H1 (cell line): ENCODE results near the gene BUB1B. TPM values are rescaled to one million over a fixed set of nuclear protein-coding genes. Genes with fewer than 3 reads are reported as not detected.

Experiments used
- CTCF ChIA-PET: fragments of 300-600 bp; sonication (Branson Sonifier 250); formaldehyde crosslinking; loops from one replicate; lab custom pipeline; 2021; ENCODE audit not compliant: partially characterized antibody; lab: Charles Lee
- POLR2A ChIA-PET: fragments of 300-600 bp; sonication (Branson Sonifier 250); formaldehyde crosslinking; loops from one replicate; lab custom pipeline; 2021; ENCODE audit warnings: inconsistent platforms; ENCODE audit not compliant: partially characterized antibody; lab: Charles Lee
- DNase-seq, 2 experiments: peaks; one replicate each; pipeline versions ENCODE4 v3.0.0 to v3.0.0-alpha.2; 2010 to 2022; ENCODE audit warnings: low spot score in 2 of 2, low read depth in 1 of 2, mixed read lengths in 1 of 2
- FAIRE-seq: peaks from 2 replicates; lab custom pipeline; 2011; peaks lifted over from hg19 to GRCh38; lab: Jason Lieb, UNC
- H2AFZ ChIP-seq: 2 replicates; pipeline ENCODE4 v1.8.1; 2012; ENCODE audit warnings: low read length, inconsistent platforms
- H2AK5ac ChIP-seq: 2 replicates; pipeline ENCODE4 v1.6.1; 2013; ENCODE audit warnings: low read depth, low read length
- H2BK120ac ChIP-seq: replicated peaks from 2 replicates; pipeline ENCODE3; 2013; ENCODE audit warnings: low read depth, low read length, inconsistent platforms
- H2BK12ac ChIP-seq: 2 replicates; pipeline ENCODE4 v1.6.1; 2013; ENCODE audit warnings: low read depth, low read length
- H2BK15ac ChIP-seq: 2 replicates; pipeline ENCODE4 v1.6.1; 2013; ENCODE audit warnings: low read length
- H2BK20ac ChIP-seq: 2 replicates; pipeline ENCODE4 v1.6.1; 2013; ENCODE audit warnings: low read length
- H2BK5ac ChIP-seq: 2 replicates; pipeline ENCODE4 v1.6.1; 2013; ENCODE audit warnings: low read depth, low read length
- H3K14ac ChIP-seq: 2 replicates; pipeline ENCODE4 v1.6.1; 2013; ENCODE audit warnings: inconsistent platforms; ENCODE audit not compliant: insufficient read length
- H3K18ac ChIP-seq: 2 replicates; pipeline ENCODE4 v1.6.1; 2013; ENCODE audit warnings: low read length; ENCODE audit errors: extremely low read depth
- H3K23ac ChIP-seq: 2 replicates; pipeline ENCODE4 v1.6.1; 2013; ENCODE audit warnings: inconsistent platforms; ENCODE audit not compliant: insufficient read length
- H3K23me2 ChIP-seq: 2 replicates; pipeline ENCODE4 v1.6.1; 2013; ENCODE audit warnings: low read depth, low read length
- H3K27ac ChIP-seq: 2 replicates; pipeline ENCODE4 v1.6.1; 2011; ENCODE audit warnings: low read depth, low read length, inconsistent platforms
- H3K27me3 ChIP-seq, 4 experiments: replicated peaks in 1 of 4; 1 replicate in 1 of 4; 2 replicates in 3 of 4; pipeline versions ENCODE4 v1.6.1 to v1.8.1; 2011 to 2013; ENCODE audit warnings: low read length in 3 of 4, mild to moderate bottlenecking in 3 of 4, inconsistent platforms in 2 of 4, mixed read lengths in 2 of 4, moderate library complexity in 1 of 4; ENCODE audit not compliant: control insufficient read depth in 3 of 4, insufficient read depth in 3 of 4; ENCODE audit errors: extremely low read depth in 1 of 4
- H3K36me3 ChIP-seq, 4 experiments: 2 replicates each; pipeline versions ENCODE4 v1.6.1 to v1.8.1; 2011 to 2013; ENCODE audit warnings: mild to moderate bottlenecking in 4 of 4, low read length in 3 of 4, moderate library complexity in 2 of 4, control low read depth in 1 of 4, inconsistent platforms in 1 of 4; ENCODE audit not compliant: insufficient read depth in 4 of 4, control insufficient read depth in 2 of 4
- H3K4ac ChIP-seq: replicated peaks from 2 replicates; pipeline ENCODE3; 2013; ENCODE audit warnings: low read length, low read depth, mixed read lengths, inconsistent platforms; ENCODE audit not compliant: insufficient read length
- H3K4me1 ChIP-seq, 4 experiments: replicated peaks in 1 of 4; 1 replicate in 1 of 4; 2 replicates in 3 of 4; pipeline versions ENCODE4 v1.6.1 to v1.8.1; 2011 to 2013; ENCODE audit warnings: low read length in 3 of 4, inconsistent platforms in 2 of 4, mixed read lengths in 1 of 4; ENCODE audit not compliant: insufficient read depth in 4 of 4, control insufficient read depth in 3 of 4
- H3K4me2 ChIP-seq, 2 experiments: 2 replicates each; pipeline versions ENCODE4 v1.6.1 to v1.8.1; 2011 to 2013; ENCODE audit warnings: low read depth in 2 of 2, low read length in 2 of 2, control low read depth in 1 of 2, inconsistent platforms in 1 of 2, mild to moderate bottlenecking in 1 of 2; ENCODE audit not compliant: insufficient read depth in 1 of 2
- H3K4me3 ChIP-seq, 4 experiments: fragments of 200-600, 300-600 bp in 1 of 4; sonication (generic), shearing (Covaris generic), sonication (Bioruptor Twin) in 1 of 4; 2 replicates each; pipeline versions ENCODE4 v1.5.1 to v1.8.1; 2011 to 2016; ENCODE audit warnings: low read length in 4 of 4, low read depth in 3 of 4, control low read depth in 2 of 4, inconsistent platforms in 2 of 4, mild to moderate bottlenecking in 2 of 4, mixed read lengths in 1 of 4, moderate library complexity in 1 of 4; ENCODE audit not compliant: insufficient read depth in 2 of 4; ENCODE audit errors: extremely low read depth in 1 of 4
- H3K56ac ChIP-seq: replicated peaks from 2 replicates; pipeline ENCODE3; 2013; ENCODE audit warnings: low read depth, mild to moderate bottlenecking, mixed read lengths, low read length, inconsistent platforms; ENCODE audit not compliant: insufficient read length
- H3K79me1 ChIP-seq: 2 replicates; pipeline ENCODE4 v1.6.1; 2013; ENCODE audit warnings: low read depth, low read length, control low read depth
- H3K79me2 ChIP-seq, 2 experiments: 2 replicates each; pipeline versions ENCODE4 v1.6.1 to v1.8.1; 2012 to 2013; ENCODE audit warnings: low read length in 2 of 2, mild to moderate bottlenecking in 2 of 2, inconsistent platforms in 1 of 2; ENCODE audit not compliant: insufficient read depth in 2 of 2, control insufficient read depth in 1 of 2
- H3K9ac ChIP-seq, 4 experiments: replicated peaks in 1 of 4; 1 replicate in 1 of 4; 2 replicates in 3 of 4; pipeline versions ENCODE4 v1.6.1 to v1.8.1; 2011 to 2013; ENCODE audit warnings: low read depth in 3 of 4, low read length in 3 of 4, control low read depth in 2 of 4, mild to moderate bottlenecking in 2 of 4, moderate library complexity in 2 of 4, inconsistent platforms in 1 of 4; ENCODE audit errors: extremely low read depth in 1 of 4
- H3K9me3 ChIP-seq, 2 experiments: 2 replicates each; pipeline versions ENCODE4 v1.6.1 to v1.8.1; 2012 to 2013; ENCODE audit warnings: mild to moderate bottlenecking in 2 of 2, moderate library complexity in 2 of 2, control low read depth in 1 of 2, inconsistent platforms in 1 of 2, low read depth in 1 of 2, low read length in 1 of 2, mixed read lengths in 1 of 2; ENCODE audit not compliant: insufficient read depth in 2 of 2
- H4K20me1 ChIP-seq, 2 experiments: replicated peaks in 1 of 2; 2 replicates each; pipeline versions ENCODE3 to v1.8.1; 2011 to 2013; ENCODE audit warnings: inconsistent platforms in 2 of 2, low read length in 2 of 2, mild to moderate bottlenecking in 1 of 2; ENCODE audit not compliant: insufficient read depth in 2 of 2, control insufficient read depth in 1 of 2
- H4K5ac ChIP-seq: 2 replicates; pipeline ENCODE4 v1.6.1; 2013; ENCODE audit warnings: low read length, low read depth, mixed read lengths, inconsistent platforms; ENCODE audit not compliant: insufficient read length
- H4K8ac ChIP-seq: 2 replicates; pipeline ENCODE4 v1.8.0; 2013; ENCODE audit warnings: mild to moderate bottlenecking, moderate library complexity, low read length, inconsistent platforms; ENCODE audit not compliant: insufficient read depth; ENCODE audit errors: extremely low read depth
- H4K91ac ChIP-seq: replicated peaks from 2 replicates; pipeline ENCODE3; 2013; ENCODE audit warnings: low read length, mixed read lengths, inconsistent platforms; ENCODE audit not compliant: insufficient read length
- CEBPB ChIP-seq: IDR thresholded peaks from 2 replicates; pipeline ENCODE4 v1.6.1; 2012; ENCODE audit warnings: low read depth, low read length
- CHD2 ChIP-seq: IDR thresholded peaks from 2 replicates; pipeline ENCODE4 v1.6.1; 2012; ENCODE audit warnings: low read length, improper control_type of control experiment
- CTBP2 ChIP-seq: IDR thresholded peaks from 2 replicates; pipeline ENCODE4 v1.7.0; 2011; ENCODE audit warnings: borderline replicate concordance, mild to moderate bottlenecking, moderate library complexity, mixed read lengths, low read length; ENCODE audit not compliant: insufficient read depth, insufficient read length
- E2F6 ChIP-seq: IDR thresholded peaks from 2 replicates; pipeline ENCODE4 v1.6.1; 2012; ENCODE audit warnings: inconsistent platforms
- EZH2 ChIP-seq: fragments of 200-600 bp; sonication (generic); IDR thresholded peaks from 2 replicates; pipeline ENCODE4 v1.7.1; 2012; ENCODE audit warnings: low read depth, mild to moderate bottlenecking, moderate library complexity, low read length, inconsistent platforms; ENCODE audit not compliant: severe bottlenecking
- GABPA ChIP-seq: IDR thresholded peaks from 2 replicates; pipeline ENCODE4 v1.6.1; 2011; ENCODE audit warnings: mild to moderate bottlenecking, low read length, moderate library complexity, borderline replicate concordance; ENCODE audit not compliant: insufficient read depth
- MAX ChIP-seq: IDR thresholded peaks from 2 replicates; pipeline ENCODE4 v1.6.1; 2012; ENCODE audit warnings: inconsistent platforms
- POLR2A ChIP-seq, 2 experiments: IDR thresholded peaks; 1 replicate in 1 of 2; 2 replicates in 1 of 2; pipeline ENCODE4 v1.6.1; 2011; ENCODE audit warnings: low read depth in 2 of 2, low read length in 2 of 2, mild to moderate bottlenecking in 2 of 2; ENCODE audit errors: control extremely low read depth in 1 of 2
- RNF2 ChIP-seq: fragments of 200-900, 300-1000 bp; sonication (generic); IDR thresholded peaks from 2 replicates; pipeline ENCODE4 v1.7.1; 2016; ENCODE audit warnings: borderline replicate concordance, low read depth, mild to moderate bottlenecking, antibody characterized with exemption, low read length; ENCODE audit not compliant: poor library complexity, severe bottlenecking; ENCODE audit errors: missing control alignments
- SUZ12 ChIP-seq: fragments of 200-600 bp; sonication (generic); IDR thresholded peaks from 2 replicates; pipeline ENCODE4 v1.6.1; 2012; ENCODE audit warnings: mild to moderate bottlenecking, inconsistent platforms, low read length, moderate library complexity, mixed read lengths
- TBP ChIP-seq: IDR thresholded peaks from 2 replicates; pipeline ENCODE4 v1.6.1; 2011; ENCODE audit warnings: low read depth, low read length, improper control_type of control experiment
- YY1 ChIP-seq: IDR thresholded peaks from 2 replicates; pipeline ENCODE4 v1.6.1; 2011; ENCODE audit warnings: low read depth, mild to moderate bottlenecking, low read length
- WGBS, 2 experiments: shearing (Covaris generic) in 1 of 2; methylation state at CpG; one replicate each; pipeline versions ENCODE4 v1.1.6 to v1.1.7; 2013 to 2015; ENCODE audit warnings: low lambda C conversion rate in 2 of 2, mixed read lengths in 2 of 2, inconsistent platforms in 1 of 2, low coverage in 1 of 2, missing lambda C conversion rate in 1 of 2; ENCODE audit not compliant: insufficient replicate concordance in 2 of 2, insufficient coverage in 1 of 2, insufficient read length in 1 of 2; ENCODE audit errors: extremely low coverage in 1 of 2, missing lambda C conversion rate in 1 of 2; 5-methylcytosine and 5-hydroxymethylcytosine counted together
- polyA plus RNA-seq, 7 experiments: library from polyadenylated mRNA; depleted of rRNA in 3 of 7; stranded (reverse) in 5 of 7; unstranded in 2 of 7; fragments of >200 nt in 5 of 7; fragments of 200-250 nt in 2 of 7; gene quantifications; 1 replicate in 5 of 7; 2 replicates in 1 of 7; 4 replicates in 1 of 7; pipeline versions ENCODE4 v1.2.1 to v1.2.3, GENCODE V29; 2011 to 2013; ENCODE audit warnings: missing spikeins in 2 of 7, mixed read lengths in 2 of 7
- total RNA-seq: library from RNA; stranded (reverse); fragmentation: NEBNext Ultra II Directional; extraction: Animal tissue kit (Norgen Biotek cat#: 25700); gene quantifications from 2 replicates; pipeline ENCODE4 v1.2.1, GENCODE V29; 2021

Gene BUB1B
- total and polyA plus RNA-seq, 2 of the 8 experiments (the other 6 are each of a cell fraction or from before 2014, with no cell fraction given), result 48.9 to 144 TPM

GRCh38 chr15:40240619-40241221, 79.9 kb downstream of the BUB1B start:
- H3K4me3 ChIP-seq, result no peak overlapping the region
- no peak overlapping the region for H3K9ac ChIP-seq
- H3K18ac ChIP-seq, result no peak overlapping the region
- peaks cover 4% of the 10 kb centered on the region; the same call in 1 of the 2 replicates for H3K23me2 ChIP-seq
- CTCF ChIA-PET, result interaction anchor here (0.5 to 46.3 kb wide), 10 partner anchors 10 to 213 kb away, joined by 3 to 1340 read pairs (median 6); partner anchors contain the start of gene PLCB2
- H3K4me1 ChIP-seq, result peaks cover 9 to 28% (median 22%) of the 10 kb centered on the region in 4 experiments
- 93% methylated on average over 10 of the region's 10 CpGs; no CpG with 5 or more reads in 1 of the 2 experiments for WGBS, 2 experiments
- H2BK15ac ChIP-seq, result peak overlapping the region; percentile 88; the same call in 1 of the 2 replicates
- peak overlapping the region; percentile 38; the same call in 1 of the 2 replicates for H4K8ac ChIP-seq
- H3K27me3 ChIP-seq, result peaks cover 0 to 6% (median 2%) of the 10 kb centered on the region in 4 experiments; a peak in 2 of 7 replicates
- no peaks in the 10 kb centered on the region for H4K20me1 ChIP-seq
- no peak overlapping the region for H3K23ac ChIP-seq
- no peak overlapping the region for H3K27ac ChIP-seq
- H4K91ac ChIP-seq, result no peak overlapping the region
- FAIRE-seq (no peak), DNase-seq (peak in 1 of 2 experiments; percentile 41)
- no peak overlapping the region for H2BK5ac ChIP-seq
- no peak overlapping the region for H2AFZ ChIP-seq
- no peak overlapping the region for H4K5ac ChIP-seq
- no peak overlapping the region for H2BK20ac ChIP-seq
- H2BK120ac ChIP-seq, result no peak overlapping the region
- no peaks in the 10 kb centered on the region for H3K9me3 ChIP-seq
- H3K14ac ChIP-seq, result no peak overlapping the region
- no peak overlapping the region for H3K56ac ChIP-seq
- no peak overlapping the region for H2BK12ac ChIP-seq
- POLR2A ChIA-PET, result interaction anchor here (0.6 to 6.2 kb wide), 6 partner anchors 9 to 88 kb away, joined by 3 to 47 read pairs (median 5); no protein-coding TSS in a partner anchor
- H3K36me3 ChIP-seq, result no peaks in the 10 kb centered on the region
- H3K79me1 ChIP-seq, result no peaks in the 10 kb centered on the region
- no peak overlapping the region for H2AK5ac ChIP-seq
- no peak overlapping the region for H3K4me2 ChIP-seq
- H3K4ac ChIP-seq, result no peak overlapping the region
- H3K79me2 ChIP-seq, result no peaks in the 10 kb centered on the region
- TF ChIP-seq GABPA (no peak), YY1 (no peak), RNF2 (no peak), MAX (no peak), CEBPB (no peak), SUZ12 (no peak), E2F6 (no peak), POLR2A (IDR thresholded peaks at IDR 0.05; ENCODE audit: control extremely low read depth in 1 of 2, low read depth in 2 of 2, low read length in 2 of 2) (no peak), CTBP2 (no peak), TBP (no peak), EZH2 (no peak), CHD2 (no peak)
